Dendritic cell treated with granulocyte-macrophage colony-stimulating factor and Interleukin-4, amounts not matched to agents 40 ng/mL and 50 ng/mL, for 4 days (primary cell): ENCODE data around the gene RHO.
A peak's percentile ranks its signal among the peaks of the same experiment; 100 is the strongest.

Experiments
- H3K27ac Mint-ChIP-seq: one replicate; pipeline ENCODE4 v1.8.0; 2022; ENCODE audit warnings: mild to moderate bottlenecking, mixed read lengths
- H3K27me3 Mint-ChIP-seq: one replicate; pipeline ENCODE4 v1.8.0; 2022; ENCODE audit warnings: mild to moderate bottlenecking, mixed read lengths
- H3K36me3 Mint-ChIP-seq: one replicate; pipeline ENCODE4 v1.8.0; 2022; ENCODE audit warnings: low read depth, mixed read lengths
- H3K4me1 Mint-ChIP-seq: one replicate; pipeline ENCODE4 v1.8.0; 2022; ENCODE audit warnings: low read depth, mixed read lengths
- H3K4me3 Mint-ChIP-seq: one replicate; pipeline ENCODE4 v1.8.0; 2022; ENCODE audit warnings: mild to moderate bottlenecking, moderate library complexity, mixed read lengths
- H3K9me3 Mint-ChIP-seq: one replicate; pipeline ENCODE4 v1.8.0; 2022; ENCODE audit warnings: mixed read lengths
- intact Hi-C: fragments of 100-400 bp; cut with micrococcal nuclease; formaldehyde crosslinking; loops from one replicate; pipeline ENCODE4 v1.15.0; 2022

The RHO gene

GRCh38 chr3:129571605-129572547 lies 43.4 kb downstream of the RHO start:
- H3K27ac Mint-ChIP-seq: no peak overlapping the region
- intact Hi-C loops: no loop called here
- H3K36me3 Mint-ChIP-seq: peaks cover 100% of the 10 kb centered on the region
- no peak overlapping the region for H3K4me3 Mint-ChIP-seq
- peaks cover 25% of the 10 kb centered on the region for H3K4me1 Mint-ChIP-seq
- H3K9me3 Mint-ChIP-seq: no peaks in the 10 kb centered on the region
- no peaks in the 10 kb centered on the region for H3K27me3 Mint-ChIP-seq

- no peaks in the 10 kb centered on the region for H3K27me3 Mint-ChIP-seq
- intact Hi-C loops: no loop called here
- H3K27ac Mint-ChIP-seq: no peak overlapping the region
- peaks cover 100% of the 10 kb centered on the region for H3K36me3 Mint-ChIP-seq
- H3K4me1 Mint-ChIP-seq: peaks cover 32% of the 10 kb centered on the region
- H3K9me3 Mint-ChIP-seq: no peaks in the 10 kb centered on the region
- no peak overlapping the region for H3K4me3 Mint-ChIP-seq
These were observed 44.2 kb downstream of the RHO start for GRCh38 chr3:129572603-129573002.

DNA sequence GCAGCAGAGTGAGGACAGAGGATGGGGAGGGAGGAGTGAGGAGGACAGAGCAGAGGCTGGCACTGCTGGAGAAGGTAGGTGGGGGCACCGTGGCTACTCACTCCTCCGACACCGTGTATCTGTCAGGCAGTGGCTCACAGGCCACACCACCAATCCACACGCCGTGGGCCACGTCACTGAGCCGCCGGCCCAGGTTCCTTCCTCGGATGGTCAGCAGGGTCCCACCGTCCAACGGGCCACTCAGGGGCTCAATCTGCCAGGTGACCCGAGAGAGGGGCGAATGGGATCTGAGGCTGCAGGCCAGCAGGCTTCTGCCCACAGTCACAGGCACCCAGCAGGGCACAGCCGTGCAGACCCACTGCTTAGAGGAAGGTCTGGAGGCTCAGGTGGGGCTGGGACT lies 45.1 kb downstream of the RHO start:
- intact Hi-C loops: no loop called here
- peaks cover 100% of the 10 kb centered on the region for H3K36me3 Mint-ChIP-seq
- peaks cover 41% of the 10 kb centered on the region for H3K4me1 Mint-ChIP-seq
- no peak overlapping the region for H3K4me3 Mint-ChIP-seq
- H3K9me3 Mint-ChIP-seq: no peaks in the 10 kb centered on the region
- no peaks in the 10 kb centered on the region for H3K27me3 Mint-ChIP-seq
- H3K27ac Mint-ChIP-seq: peak overlapping the region; percentile 52

- no peak overlapping the region for H3K4me3 Mint-ChIP-seq
- H3K27me3 Mint-ChIP-seq: no peaks in the 10 kb centered on the region
- H3K36me3 Mint-ChIP-seq: peaks cover 100% of the 10 kb centered on the region
- peaks cover 48% of the 10 kb centered on the region for H3K4me1 Mint-ChIP-seq
- no peaks in the 10 kb centered on the region for H3K9me3 Mint-ChIP-seq
- peak overlapping the region; percentile 52 for H3K27ac Mint-ChIP-seq
- intact Hi-C loops: no loop called here
These were observed 45.8 kb downstream of the RHO start for GRCh38 chr3:129574206-129574605.

- Mint-ChIP-seq H3K4me3 (no peak overlapping the region), H3K4me1 (peaks cover 51% of the 10 kb centered on the region), H3K36me3 (peaks cover 100% of the 10 kb centered on the region), H3K27ac (peak overlapping the region; percentile 85), H3K9me3 (no peaks in the 10 kb centered on the region), H3K27me3 (no peaks in the 10 kb centered on the region)
- intact Hi-C loops: loop anchor here (5.0 kb wide), 3 partner anchors 42 to 252 kb away; partner anchors contain the start of gene IFT122
These were observed 47.0 kb downstream of the RHO start for GRCh38 chr3:129575233-129575996.

- Mint-ChIP-seq H3K4me3 (no peak overlapping the region), H3K36me3 (peaks cover 100% of the 10 kb centered on the region), H3K27me3 (no peaks in the 10 kb centered on the region), H3K9me3 (no peaks in the 10 kb centered on the region), H3K4me1 (peaks cover 51% of the 10 kb centered on the region), H3K27ac (peak overlapping the region; percentile 85)
- intact Hi-C loops: loop anchor here (5.0 kb wide), 3 partner anchors 41 to 251 kb away; partner anchors contain the start of gene IFT122
These were observed 47.6 kb downstream of the RHO start for GRCh38 chr3:129575997-129576384.

DNA sequence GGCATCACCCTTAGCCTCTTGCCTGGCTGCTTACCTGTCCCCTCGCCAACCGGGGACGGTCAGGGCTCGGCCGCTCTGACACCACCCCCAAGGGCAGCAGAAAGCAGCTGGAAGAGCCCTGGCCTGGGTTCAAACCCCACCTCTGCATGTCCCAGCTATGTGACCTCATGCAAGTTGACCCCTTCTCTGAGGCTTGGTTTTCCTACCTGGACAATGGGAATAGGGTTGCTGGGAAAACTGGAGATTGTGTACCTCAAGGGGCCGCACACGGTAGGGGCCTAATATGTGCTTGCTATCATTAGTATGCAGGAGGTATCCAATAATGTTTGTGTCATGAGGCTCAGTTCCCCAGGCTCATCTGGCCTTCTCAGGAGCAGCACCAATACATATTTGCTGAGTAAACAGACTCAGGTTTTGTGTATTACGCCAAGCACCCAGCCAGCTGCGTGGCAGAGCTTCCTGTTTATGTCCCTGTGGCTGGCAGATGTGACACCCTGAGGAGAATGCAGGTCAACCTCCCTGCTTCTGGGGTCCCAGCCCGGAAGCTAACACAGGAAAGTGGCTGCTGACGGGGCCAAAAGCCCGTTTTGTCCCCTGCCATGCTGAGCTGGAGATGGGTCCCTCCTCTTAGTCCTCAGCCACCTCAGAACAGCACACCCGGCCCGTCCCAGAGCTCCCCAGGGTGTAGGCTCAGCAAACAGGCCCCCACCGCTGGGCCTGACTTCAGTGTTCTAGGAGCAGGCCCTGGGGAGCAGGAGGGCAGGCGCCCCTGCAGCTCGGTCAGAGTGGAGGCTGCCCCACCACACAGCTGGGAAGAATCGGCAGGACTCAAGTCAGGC lies 48.3 kb downstream of the RHO start:
- intact Hi-C loops: loop anchor here (5.0 kb wide), 3 partner anchors 41 to 251 kb away; partner anchors contain the start of gene IFT122
- H3K27ac Mint-ChIP-seq: peak overlapping the region; percentile 85
- H3K4me1 Mint-ChIP-seq: peaks cover 51% of the 10 kb centered on the region
- peaks cover 100% of the 10 kb centered on the region for H3K36me3 Mint-ChIP-seq
- H3K27me3 Mint-ChIP-seq: no peaks in the 10 kb centered on the region
- H3K9me3 Mint-ChIP-seq: no peaks in the 10 kb centered on the region
- peak overlapping the region; percentile 9 for H3K4me3 Mint-ChIP-seq

GRCh38 chr3:129577366-129577765 lies 48.9 kb downstream of the RHO start:
- Mint-ChIP-seq H3K9me3 (no peaks in the 10 kb centered on the region), H3K27ac (peak overlapping the region; percentile 85), H3K27me3 (no peaks in the 10 kb centered on the region), H3K36me3 (peaks cover 100% of the 10 kb centered on the region), H3K4me3 (no peak overlapping the region), H3K4me1 (peaks cover 52% of the 10 kb centered on the region)
- intact Hi-C loops: loop anchor here (5.0 kb wide), 3 partner anchors 40 to 250 kb away; partner anchors contain the start of gene IFT122

DNA sequence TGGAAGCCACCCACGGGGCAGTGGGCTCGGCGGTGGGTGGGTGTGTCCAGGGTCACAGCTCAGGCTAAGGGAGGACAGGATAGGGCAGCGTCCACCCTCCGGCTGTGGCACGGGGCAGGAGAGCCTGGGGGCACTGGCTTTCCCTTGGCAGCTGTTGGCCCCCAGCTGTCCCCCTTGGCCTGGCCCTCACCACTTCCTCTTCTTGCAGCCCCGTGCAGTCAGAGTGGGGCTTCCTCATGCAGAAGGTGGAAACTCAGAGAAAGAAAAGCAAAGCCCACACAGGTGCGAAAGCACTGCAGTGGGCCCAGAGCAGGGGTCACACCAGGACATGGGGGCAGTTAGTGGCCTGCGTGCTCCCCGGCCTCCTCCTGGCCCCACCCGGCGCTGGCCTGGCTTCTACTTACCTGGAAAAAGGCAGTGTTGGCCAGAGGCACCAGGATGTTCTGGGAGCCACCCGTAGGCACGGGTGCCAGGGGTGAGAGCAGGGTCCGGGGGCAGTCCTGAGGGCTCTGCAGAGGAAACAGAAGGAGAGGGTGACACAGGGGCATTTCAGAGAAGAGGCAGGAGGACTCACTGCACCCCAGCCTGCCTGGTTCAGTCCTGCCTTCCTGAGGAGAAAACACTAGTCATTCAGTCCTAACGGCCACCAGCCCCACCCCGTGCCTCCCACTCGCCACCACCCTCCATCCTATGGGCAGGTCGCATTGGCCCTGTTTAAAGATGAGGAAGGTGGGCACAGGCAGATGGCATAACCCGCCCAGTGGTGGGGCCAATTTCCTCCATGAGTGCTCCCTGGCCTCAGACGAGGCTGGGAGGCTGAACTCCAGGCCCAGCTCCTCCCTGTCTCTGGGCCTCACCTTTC lies 49.7 kb downstream of the RHO start:
- H3K27me3 Mint-ChIP-seq: no peaks in the 10 kb centered on the region
- no peaks in the 10 kb centered on the region for H3K9me3 Mint-ChIP-seq
- H3K4me1 Mint-ChIP-seq: peaks cover 60% of the 10 kb centered on the region
- H3K27ac Mint-ChIP-seq: peak overlapping the region; percentile 85
- H3K4me3 Mint-ChIP-seq: peak overlapping the region; percentile 43
- intact Hi-C loops: loop anchor here (5.0 kb wide), 3 partner anchors 39 to 249 kb away; partner anchors contain the start of gene IFT122
- peaks cover 100% of the 10 kb centered on the region for H3K36me3 Mint-ChIP-seq

DNA sequence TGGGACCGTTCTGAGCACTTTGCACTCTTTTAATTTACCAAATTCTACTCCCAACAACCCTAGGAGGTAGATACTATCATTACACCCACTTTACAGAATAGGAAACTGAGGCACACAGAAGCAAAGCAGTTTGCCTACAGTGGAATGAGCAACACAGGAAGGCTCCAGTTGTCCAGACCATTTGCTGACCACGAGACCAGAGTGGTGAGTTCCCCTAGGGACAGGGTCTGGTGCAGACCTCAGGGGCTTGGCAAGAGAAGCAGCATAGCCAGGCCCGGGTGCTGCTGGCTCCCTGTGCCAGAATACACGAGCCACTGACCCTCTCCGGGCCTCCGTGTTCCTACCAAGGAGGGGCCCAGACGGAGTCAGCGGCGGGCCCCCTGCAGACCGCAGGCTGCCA lies 51.6 kb downstream of the RHO start:
- H3K27ac Mint-ChIP-seq: peak overlapping the region; percentile 85
- intact Hi-C loops: loop anchor here (5.0 kb wide), 3 partner anchors 37 to 247 kb away; partner anchors contain the start of gene IFT122
- peaks cover 100% of the 10 kb centered on the region for H3K36me3 Mint-ChIP-seq
- no peaks in the 10 kb centered on the region for H3K9me3 Mint-ChIP-seq
- H3K4me3 Mint-ChIP-seq: no peak overlapping the region
- H3K27me3 Mint-ChIP-seq: no peaks in the 10 kb centered on the region
- H3K4me1 Mint-ChIP-seq: peaks cover 76% of the 10 kb centered on the region

DNA sequence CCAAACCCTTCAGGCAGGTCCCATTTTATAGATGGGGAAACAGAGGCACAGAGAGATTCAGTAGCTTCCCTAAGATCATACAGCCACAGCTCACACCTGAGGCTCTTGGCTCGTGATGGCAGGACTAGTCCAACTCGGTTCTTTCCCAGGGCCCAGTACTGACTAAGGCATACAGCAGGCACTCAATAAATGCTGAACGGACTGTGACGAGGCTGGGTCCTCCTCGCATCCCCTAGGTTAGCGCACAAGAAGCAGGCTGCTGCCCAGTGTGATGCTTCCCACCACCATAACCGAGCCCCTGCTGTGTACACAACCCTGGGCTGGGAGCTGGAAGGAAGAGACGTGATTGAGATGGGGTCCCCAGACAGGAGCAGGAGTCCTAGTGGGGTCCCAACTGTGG lies 53.2 kb downstream of the RHO start:
- H3K36me3 Mint-ChIP-seq: peaks cover 100% of the 10 kb centered on the region
- H3K9me3 Mint-ChIP-seq: no peaks in the 10 kb centered on the region
- no peak overlapping the region for H3K27ac Mint-ChIP-seq
- intact Hi-C loops: loop anchor here (2.0 kb wide), 1 partner anchor 15 kb away; no protein-coding TSS in a partner anchor
- H3K27me3 Mint-ChIP-seq: no peaks in the 10 kb centered on the region
- no peak overlapping the region for H3K4me3 Mint-ChIP-seq
- peaks cover 71% of the 10 kb centered on the region for H3K4me1 Mint-ChIP-seq

- Mint-ChIP-seq H3K9me3 (no peaks in the 10 kb centered on the region), H3K27me3 (no peaks in the 10 kb centered on the region), H3K4me1 (peaks cover 64% of the 10 kb centered on the region), H3K27ac (peak overlapping the region; percentile 69), H3K36me3 (peaks cover 100% of the 10 kb centered on the region), H3K4me3 (no peak overlapping the region)
- intact Hi-C loops: loop anchor here (2.0 kb wide), 1 partner anchor 14 kb away; no protein-coding TSS in a partner anchor
These were observed 54.4 kb downstream of the RHO start for GRCh38 chr3:129582799-129583198.
